BJ (cell line): ENCODE data around the gene PSME1. TPM values are rescaled to one million over a fixed set of nuclear protein-coding genes. Genes with fewer than 3 reads are reported as not detected.

ENCODE experiments used
- CTCF ChIA-PET: fragments of 350-600 bp; formaldehyde crosslinking; extraction: SDS; loops from one replicate; lab custom pipeline; 2021; ENCODE audit warnings: antibody characterized with exemption, inconsistent platforms; lab: Yijun Ruan, JAX
- POLR2A ChIA-PET: fragments of 300-600 bp; sonication (Branson Sonifier 250); formaldehyde crosslinking; extraction: SDS; loops from one replicate; lab custom pipeline; 2021; ENCODE audit warnings: antibody characterized with exemption; lab: Charles Lee
- DNase-seq: peaks from one replicate; pipeline ENCODE4 v3.0.0-alpha.2; 2011; ENCODE audit warnings: low read depth
- H3K27me3 ChIP-seq: 2 replicates; pipeline ENCODE4 v1.6.0; 2011; ENCODE audit warnings: low read length; ENCODE audit not compliant: control insufficient read depth, insufficient read depth
- H3K36me3 ChIP-seq: 2 replicates; pipeline ENCODE4 v1.5.1; 2011; ENCODE audit warnings: low read length; ENCODE audit not compliant: control insufficient read depth, insufficient read depth
- H3K4me3 ChIP-seq: 2 replicates; pipeline ENCODE4 v1.5.1; 2011; ENCODE audit warnings: low read depth, mild to moderate bottlenecking, control low read depth, low read length
- polyA plus RNA-seq: library from polyadenylated mRNA; depleted of rRNA; stranded (reverse); fragments of >200 nt; gene quantifications from 2 replicates; pipeline ENCODE4 v1.2.3, GENCODE V29; 2011
- TF ChIP-seq, protein P1 (sequence below): IDR thresholded peaks from 2 replicates; pipeline ENCODE4 v1.5.1; 2011; ENCODE audit warnings: low read depth, mild to moderate bottlenecking, control low read depth, inconsistent platforms, low read length, moderate library complexity; ENCODE audit not compliant: insufficient read depth

The PSME1 gene
- polyA plus RNA-seq, 1 experiment, result 106 TPM

DNA sequence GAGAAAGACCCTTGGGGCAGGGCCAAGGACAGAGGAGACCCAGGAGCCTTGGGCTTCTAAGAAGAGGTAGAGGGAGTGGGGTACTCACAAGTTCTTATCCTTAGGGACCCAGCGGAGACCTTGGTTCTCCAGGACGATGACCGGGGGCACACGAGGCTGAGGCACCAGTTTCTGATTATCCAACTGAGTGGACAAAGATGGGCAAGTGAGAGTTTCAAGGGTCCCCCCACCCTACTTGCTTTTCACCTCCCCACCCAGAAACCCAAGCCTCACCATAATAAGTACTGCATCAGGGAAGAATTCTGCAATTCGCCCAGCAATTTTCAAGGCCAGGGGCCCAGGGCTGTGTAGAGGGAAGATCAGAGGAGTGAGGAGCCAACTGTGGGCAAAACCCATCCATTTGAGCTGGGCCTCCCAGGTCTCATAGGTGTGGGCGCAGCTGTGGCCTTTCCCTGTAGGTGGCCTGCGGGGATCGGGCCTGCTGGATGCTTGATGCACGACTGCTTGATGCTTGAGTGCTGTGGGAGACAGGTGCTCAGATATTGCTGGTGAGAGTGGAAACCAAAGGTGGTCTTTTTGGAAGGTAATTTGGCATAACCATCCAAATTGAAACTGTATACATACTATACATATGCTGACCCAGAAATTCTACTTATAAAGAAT, 3.4 kb downstream of the PSME1 start:
- Histone ChIP-seq H3K27me3 (no peaks in the 10 kb centered on the region), H3K36me3 (peaks cover 23% of the 10 kb centered on the region), H3K4me3 (peak overlapping the region; percentile 2; the same call in 1 of the 2 replicates)
- ChIA-PET POLR2A (interaction anchor here (0.9 kb wide), 1 partner anchor 25 kb away, joined by 4 read pairs; the partner anchor contains the start of genes DCAF11 and NRL), CTCF (no interaction called here)
- TF ChIP-seq, protein P1, sequence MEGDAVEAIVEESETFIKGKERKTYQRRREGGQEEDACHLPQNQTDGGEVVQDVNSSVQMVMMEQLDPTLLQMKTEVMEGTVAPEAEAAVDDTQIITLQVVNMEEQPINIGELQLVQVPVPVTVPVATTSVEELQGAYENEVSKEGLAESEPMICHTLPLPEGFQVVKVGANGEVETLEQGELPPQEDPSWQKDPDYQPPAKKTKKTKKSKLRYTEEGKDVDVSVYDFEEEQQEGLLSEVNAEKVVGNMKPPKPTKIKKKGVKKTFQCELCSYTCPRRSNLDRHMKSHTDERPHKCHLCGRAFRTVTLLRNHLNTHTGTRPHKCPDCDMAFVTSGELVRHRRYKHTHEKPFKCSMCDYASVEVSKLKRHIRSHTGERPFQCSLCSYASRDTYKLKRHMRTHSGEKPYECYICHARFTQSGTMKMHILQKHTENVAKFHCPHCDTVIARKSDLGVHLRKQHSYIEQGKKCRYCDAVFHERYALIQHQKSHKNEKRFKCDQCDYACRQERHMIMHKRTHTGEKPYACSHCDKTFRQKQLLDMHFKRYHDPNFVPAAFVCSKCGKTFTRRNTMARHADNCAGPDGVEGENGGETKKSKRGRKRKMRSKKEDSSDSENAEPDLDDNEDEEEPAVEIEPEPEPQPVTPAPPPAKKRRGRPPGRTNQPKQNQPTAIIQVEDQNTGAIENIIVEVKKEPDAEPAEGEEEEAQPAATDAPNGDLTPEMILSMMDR, result no peak
- DNase-seq, result no peak

DNA sequence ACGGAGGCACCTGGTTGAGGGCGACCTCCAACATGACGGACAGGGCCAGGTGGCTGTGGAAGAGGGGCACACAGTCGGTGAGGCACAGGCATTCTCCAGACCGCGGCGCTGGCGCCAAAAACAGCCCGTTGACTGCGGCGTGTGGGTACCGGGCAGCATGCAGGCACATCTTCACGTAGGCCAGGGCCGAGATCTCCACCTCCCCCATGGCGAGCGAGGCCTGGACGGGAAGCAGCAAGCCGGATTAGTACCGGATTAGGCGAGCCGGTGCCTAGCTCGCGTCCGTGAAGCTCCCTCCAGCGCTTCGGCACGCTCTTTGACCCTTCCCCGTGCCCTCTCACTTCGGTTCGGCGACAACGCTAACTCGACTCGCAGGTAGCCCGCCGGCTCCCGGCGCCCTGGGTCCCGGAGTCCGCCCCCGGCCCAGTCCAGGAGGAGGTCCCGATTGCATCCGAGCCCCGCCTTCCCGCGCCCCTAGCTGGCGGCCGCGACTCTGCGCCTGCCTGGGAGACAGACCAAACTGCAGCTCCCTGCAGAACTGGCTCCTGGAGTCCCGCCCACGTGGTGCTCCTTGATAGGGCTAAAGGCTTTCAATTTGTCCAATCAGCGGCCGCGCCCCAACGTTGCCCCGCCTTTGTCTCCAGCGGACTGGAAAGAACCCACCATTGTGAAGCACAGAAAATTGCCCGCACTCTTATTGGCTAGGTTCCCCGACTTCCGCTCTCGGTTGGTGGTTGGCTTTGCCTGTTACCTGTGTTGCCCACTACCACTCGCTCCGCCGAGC, 5.3 kb downstream of the PSME1 start, which contains the start of gene EMC9:
TSS of gene EMC9 (minus strand) at position 495 of the 784 bp plus-strand sequence. CDS start at position 208, 287 bp downstream.
- TF ChIP-seq, protein P1, result peak; percentile 56
- Histone ChIP-seq H3K4me3 (peak within 1 kb of the TSS; percentile 66), H3K36me3 (peaks cover 23% of the 10 kb centered on the region), H3K27me3 (no peaks in the 10 kb centered on the region)
- ChIA-PET POLR2A (interaction anchor here (1.2 kb wide), 1 partner anchor 20 kb away, joined by 8 read pairs; the partner anchor contains the start of gene IRF9), CTCF (interaction anchor here (0.5 to 1.0 kb wide), 3 partner anchors 20 to 980 kb away, joined by 3 to 9 read pairs (median 5); partner anchors contain the start of genes IPO4 and IRF9)
- DNase-seq, result peak; percentile 96

DNA sequence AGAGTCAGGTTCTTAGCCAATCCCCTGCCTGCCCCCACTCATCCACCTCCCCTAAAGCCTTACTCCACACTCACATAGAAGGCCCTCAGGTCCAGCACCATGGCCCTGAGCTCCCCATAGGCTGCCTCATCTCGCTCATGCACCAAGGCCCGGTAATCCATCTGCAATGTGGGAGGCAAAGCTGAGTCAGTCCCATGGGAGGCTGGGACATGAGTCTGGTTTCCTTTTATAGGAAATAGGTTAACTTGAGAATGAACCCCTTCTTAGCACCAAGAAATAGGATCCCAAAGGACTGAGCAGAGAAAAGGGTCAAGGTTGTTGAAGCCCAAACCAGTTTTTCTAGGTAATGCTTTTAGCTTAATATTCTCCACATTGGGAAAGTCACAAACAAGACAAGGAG, 7.5 kb downstream of the PSME1 start:
- POLR2A ChIA-PET, result no interaction called here
- TF ChIP-seq, protein P1, result no peak
- H3K27me3 ChIP-seq, result no peaks in the 10 kb centered on the region
- no peak for DNase-seq
- CTCF ChIA-PET, result interaction anchor here (0.6 kb wide), 1 partner anchor 926 kb away, joined by 3 read pairs; no protein-coding TSS in a partner anchor
- H3K36me3 ChIP-seq, result peaks cover 12% of the 10 kb centered on the region
- H3K4me3 ChIP-seq, result no peak overlapping the region

DNA sequence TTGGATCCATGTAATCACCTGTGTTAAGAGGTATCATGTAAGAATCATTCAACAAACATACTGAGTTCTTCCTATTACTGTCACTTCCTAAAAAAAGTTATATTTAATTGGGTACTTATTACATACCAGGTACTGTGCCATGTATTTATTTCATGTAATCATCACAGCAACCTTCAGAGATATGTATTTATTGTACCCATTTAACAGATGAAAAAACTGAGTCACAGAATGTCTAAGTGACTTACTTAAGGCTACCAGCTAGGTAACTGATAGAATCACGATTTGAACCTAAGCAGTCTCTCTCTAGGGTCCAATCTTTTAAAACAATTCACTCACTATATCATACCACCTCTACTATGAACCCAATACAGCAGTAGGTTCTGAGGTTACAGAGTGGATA, 8.5 kb downstream of the PSME1 start:
- CTCF ChIA-PET, result no interaction called here
- H3K27me3 ChIP-seq, result no peaks in the 10 kb centered on the region
- POLR2A ChIA-PET, result no interaction called here
- H3K36me3 ChIP-seq, result peaks cover 6% of the 10 kb centered on the region
- DNase-seq, result no peak
- TF ChIP-seq, protein P1, result no peak
- no peak overlapping the region for H3K4me3 ChIP-seq

DNA sequence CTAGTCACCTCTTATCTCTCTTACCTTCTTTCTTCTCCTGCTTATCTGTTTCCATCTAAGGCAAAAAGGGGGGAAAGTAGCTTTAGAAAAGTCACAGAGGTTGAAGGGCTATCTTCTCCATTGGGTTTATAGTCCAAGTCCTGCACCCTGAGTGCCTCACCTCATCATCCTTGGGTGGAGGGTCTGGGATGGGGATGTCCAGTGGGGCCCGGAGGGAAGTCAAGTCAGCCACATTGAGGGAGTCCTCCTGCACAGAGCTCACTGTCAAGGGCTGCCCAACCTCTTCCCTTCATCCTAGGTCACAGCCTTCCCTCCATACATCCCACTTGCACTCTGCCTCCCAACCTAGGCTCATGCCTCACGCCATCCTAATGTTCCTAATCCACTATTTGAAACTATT, 9.2 kb downstream of the PSME1 start:
- Histone ChIP-seq H3K27me3 (no peaks in the 10 kb centered on the region), H3K36me3 (peaks cover 12% of the 10 kb centered on the region), H3K4me3 (no peak overlapping the region)
- ChIA-PET POLR2A (interaction anchor here (0.6 to 0.9 kb wide), 2 partner anchors 17 to 19 kb away, joined by 3 to 7 read pairs; no protein-coding TSS in a partner anchor), CTCF (interaction anchor here (1.3 to 3.8 kb wide), 3 partner anchors 16 to 93 kb away, joined by 3 to 39 read pairs (median 9); partner anchors contain the start of genes CARMIL3 and IRF9)
- TF ChIP-seq, protein P1, result no peak
- DNase-seq, result no peak
